ENCODE data around the gene RDH5. TPM values are rescaled to one million over a fixed set of nuclear protein-coding genes. Genes with fewer than 3 reads are reported as not detected.

Gene RDH5
- polyA plus RNA-seq, 1 donor from 2014 or later, result 3.4 TPM

DNA sequence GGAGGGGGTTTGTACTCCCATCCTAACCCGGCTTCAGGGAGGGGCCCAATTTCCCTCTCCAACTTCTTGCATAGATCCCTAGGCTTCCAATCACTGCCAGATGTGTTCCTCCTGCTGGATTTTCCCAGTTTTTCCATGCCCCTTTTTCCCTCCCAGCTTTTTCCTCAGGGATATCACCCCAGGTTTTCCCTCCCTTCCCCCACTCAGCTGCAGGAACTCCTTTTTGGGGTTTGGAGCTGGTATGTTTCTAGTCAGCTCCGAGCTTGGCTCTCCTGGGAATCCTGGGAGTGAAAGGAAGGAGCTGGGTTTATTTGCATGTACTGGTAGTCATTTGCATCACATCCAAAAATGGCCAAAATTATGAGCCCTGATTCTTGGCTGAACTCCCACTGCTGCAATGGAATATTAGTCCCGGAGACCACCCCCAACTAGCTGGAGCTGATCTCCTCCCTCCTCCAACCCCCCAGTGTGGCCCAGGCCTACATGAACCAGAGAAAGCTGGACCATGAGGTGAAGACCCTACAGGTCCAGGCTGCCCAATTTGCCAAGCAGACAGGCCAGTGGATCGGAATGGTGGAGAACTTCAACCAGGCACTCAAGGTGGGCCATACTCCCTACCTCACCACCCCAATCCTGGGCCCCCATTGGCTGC, 1.4 kb upstream of the RDH5 start:
- Histone ChIP-seq H3K9ac (ENCODE audit: low read length) (no peak overlapping the region), H3K27ac (ENCODE audit: low read length) (no peak overlapping the region), H3K4me2 (ENCODE audit: low read length) (no peak overlapping the region), H3K36me3 (ENCODE audit: insufficient read depth, low read length) (no peaks in the 10 kb centered on the region), H3K4me3 (ENCODE audit: low read length) (no peak overlapping the region), H3K27me3 (ENCODE audit: insufficient read depth, low read depth, low read length) (no peaks in the 10 kb centered on the region), H3K79me2 (replicated peaks; ENCODE audit: insufficient read depth, low read length) (peaks cover 7% of the 10 kb centered on the region), H3F3A (ENCODE audit: insufficient read depth, low read length, poor library complexity, severe bottlenecking) (no peaks in the 10 kb centered on the region), H2AFZ (ENCODE audit: low read depth, low read length) (no peak overlapping the region), H3K9me3 (ENCODE audit: low read length) (no peaks in the 10 kb centered on the region), H4K20me1 (ENCODE audit: insufficient read depth) (no peaks in the 10 kb centered on the region), H3K9me2 (ENCODE audit: insufficient read depth, low read length) (no peaks in the 10 kb centered on the region)
- TF ChIP-seq MXI1 (conservative IDR thresholded peaks at IDR 0.05; ENCODE audit: poor library complexity, severe bottlenecking), result no peak
- TF ChIP-seq, protein P1, sequence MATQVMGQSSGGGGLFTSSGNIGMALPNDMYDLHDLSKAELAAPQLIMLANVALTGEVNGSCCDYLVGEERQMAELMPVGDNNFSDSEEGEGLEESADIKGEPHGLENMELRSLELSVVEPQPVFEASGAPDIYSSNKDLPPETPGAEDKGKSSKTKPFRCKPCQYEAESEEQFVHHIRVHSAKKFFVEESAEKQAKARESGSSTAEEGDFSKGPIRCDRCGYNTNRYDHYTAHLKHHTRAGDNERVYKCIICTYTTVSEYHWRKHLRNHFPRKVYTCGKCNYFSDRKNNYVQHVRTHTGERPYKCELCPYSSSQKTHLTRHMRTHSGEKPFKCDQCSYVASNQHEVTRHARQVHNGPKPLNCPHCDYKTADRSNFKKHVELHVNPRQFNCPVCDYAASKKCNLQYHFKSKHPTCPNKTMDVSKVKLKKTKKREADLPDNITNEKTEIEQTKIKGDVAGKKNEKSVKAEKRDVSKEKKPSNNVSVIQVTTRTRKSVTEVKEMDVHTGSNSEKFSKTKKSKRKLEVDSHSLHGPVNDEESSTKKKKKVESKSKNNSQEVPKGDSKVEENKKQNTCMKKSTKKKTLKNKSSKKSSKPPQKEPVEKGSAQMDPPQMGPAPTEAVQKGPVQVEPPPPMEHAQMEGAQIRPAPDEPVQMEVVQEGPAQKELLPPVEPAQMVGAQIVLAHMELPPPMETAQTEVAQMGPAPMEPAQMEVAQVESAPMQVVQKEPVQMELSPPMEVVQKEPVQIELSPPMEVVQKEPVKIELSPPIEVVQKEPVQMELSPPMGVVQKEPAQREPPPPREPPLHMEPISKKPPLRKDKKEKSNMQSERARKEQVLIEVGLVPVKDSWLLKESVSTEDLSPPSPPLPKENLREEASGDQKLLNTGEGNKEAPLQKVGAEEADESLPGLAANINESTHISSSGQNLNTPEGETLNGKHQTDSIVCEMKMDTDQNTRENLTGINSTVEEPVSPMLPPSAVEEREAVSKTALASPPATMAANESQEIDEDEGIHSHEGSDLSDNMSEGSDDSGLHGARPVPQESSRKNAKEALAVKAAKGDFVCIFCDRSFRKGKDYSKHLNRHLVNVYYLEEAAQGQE (IDR thresholded peaks at IDR 0.05; ENCODE audit: borderline replicate concordance), result no peak
- TF ChIP-seq SMC3 (conservative IDR thresholded peaks at IDR 0.05; ENCODE audit: poor library complexity), result no peak
- TF ChIP-seq, protein P2, sequence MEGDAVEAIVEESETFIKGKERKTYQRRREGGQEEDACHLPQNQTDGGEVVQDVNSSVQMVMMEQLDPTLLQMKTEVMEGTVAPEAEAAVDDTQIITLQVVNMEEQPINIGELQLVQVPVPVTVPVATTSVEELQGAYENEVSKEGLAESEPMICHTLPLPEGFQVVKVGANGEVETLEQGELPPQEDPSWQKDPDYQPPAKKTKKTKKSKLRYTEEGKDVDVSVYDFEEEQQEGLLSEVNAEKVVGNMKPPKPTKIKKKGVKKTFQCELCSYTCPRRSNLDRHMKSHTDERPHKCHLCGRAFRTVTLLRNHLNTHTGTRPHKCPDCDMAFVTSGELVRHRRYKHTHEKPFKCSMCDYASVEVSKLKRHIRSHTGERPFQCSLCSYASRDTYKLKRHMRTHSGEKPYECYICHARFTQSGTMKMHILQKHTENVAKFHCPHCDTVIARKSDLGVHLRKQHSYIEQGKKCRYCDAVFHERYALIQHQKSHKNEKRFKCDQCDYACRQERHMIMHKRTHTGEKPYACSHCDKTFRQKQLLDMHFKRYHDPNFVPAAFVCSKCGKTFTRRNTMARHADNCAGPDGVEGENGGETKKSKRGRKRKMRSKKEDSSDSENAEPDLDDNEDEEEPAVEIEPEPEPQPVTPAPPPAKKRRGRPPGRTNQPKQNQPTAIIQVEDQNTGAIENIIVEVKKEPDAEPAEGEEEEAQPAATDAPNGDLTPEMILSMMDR (IDR thresholded peaks at IDR 0.05; ENCODE audit: poor library complexity, severe bottlenecking), result no peak
- no peak for TF ChIP-seq POLR2AphosphoS5 (IDR thresholded peaks at IDR 0.05)
- no peak for TF ChIP-seq RAD21 (conservative IDR thresholded peaks at IDR 0.05)
- no peak for TF ChIP-seq EP300 (conservative IDR thresholded peaks at IDR 0.05; ENCODE audit: poor library complexity, severe bottlenecking)
- no peak for TF ChIP-seq TAF1 (IDR thresholded peaks at IDR 0.05; ENCODE audit: low read depth)
- no peak for TF ChIP-seq EZH2 (IDR thresholded peaks at IDR 0.05; ENCODE audit: borderline replicate concordance, insufficient read depth, low read length, poor library complexity, severe bottlenecking)

DNA sequence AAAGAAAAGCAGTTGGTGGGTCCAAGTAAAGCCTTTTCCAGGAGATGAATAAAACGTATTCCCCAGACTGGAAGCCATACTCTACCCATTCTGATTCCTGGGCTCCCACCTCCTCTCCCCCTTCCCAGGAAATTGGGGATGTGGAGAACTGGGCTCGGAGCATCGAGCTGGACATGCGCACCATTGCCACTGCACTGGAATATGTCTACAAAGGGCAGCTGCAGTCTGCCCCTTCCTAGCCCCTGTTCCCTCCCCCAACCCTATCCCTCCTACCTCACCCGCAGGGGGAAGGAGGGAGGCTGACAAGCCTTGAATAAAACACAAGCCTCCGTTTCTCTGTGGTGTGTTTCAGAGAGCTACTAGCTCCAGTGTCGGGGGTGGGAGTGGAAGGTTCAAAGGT, 822 bp upstream of the RDH5 start:
- peaks cover 7% of the 10 kb centered on the region for H3K79me2 ChIP-seq (replicated peaks; ENCODE audit: insufficient read depth, low read length)
- no peak overlapping the region for H3K4me2 ChIP-seq (ENCODE audit: low read length)
- H3K27ac ChIP-seq (ENCODE audit: low read length), result no peak overlapping the region

More for the DNA sequence above, 822 bp upstream of the RDH5 start:
- H3K27me3 ChIP-seq (ENCODE audit: insufficient read depth, low read depth, low read length), result no peaks in the 10 kb centered on the region
- H3K9me2 ChIP-seq (ENCODE audit: insufficient read depth, low read length), result no peaks in the 10 kb centered on the region
- no peaks in the 10 kb centered on the region for H3K36me3 ChIP-seq (ENCODE audit: insufficient read depth, low read length)
- no peak overlapping the region for H3K4me3 ChIP-seq (ENCODE audit: low read length)
- no peak overlapping the region for H2AFZ ChIP-seq (ENCODE audit: low read depth, low read length)
- no peaks in the 10 kb centered on the region for H4K20me1 ChIP-seq (ENCODE audit: insufficient read depth)
- H3K9me3 ChIP-seq (ENCODE audit: low read length), result no peaks in the 10 kb centered on the region
- H3K9ac ChIP-seq (ENCODE audit: low read length), result no peak overlapping the region
- H3F3A ChIP-seq (ENCODE audit: insufficient read depth, low read length, poor library complexity, severe bottlenecking), result no peaks in the 10 kb centered on the region
- no peak for TF ChIP-seq EZH2 (IDR thresholded peaks at IDR 0.05; ENCODE audit: borderline replicate concordance, insufficient read depth, low read length, poor library complexity, severe bottlenecking)
- TF ChIP-seq, protein P1 (IDR thresholded peaks at IDR 0.05; ENCODE audit: borderline replicate concordance), result no peak
- TF ChIP-seq RAD21 (conservative IDR thresholded peaks at IDR 0.05), result no peak
- TF ChIP-seq TAF1 (IDR thresholded peaks at IDR 0.05; ENCODE audit: low read depth), result no peak
- no peak for TF ChIP-seq SMC3 (conservative IDR thresholded peaks at IDR 0.05; ENCODE audit: poor library complexity)
- no peak for TF ChIP-seq EP300 (conservative IDR thresholded peaks at IDR 0.05; ENCODE audit: poor library complexity, severe bottlenecking)
- TF ChIP-seq, protein P2 (IDR thresholded peaks at IDR 0.05; ENCODE audit: poor library complexity, severe bottlenecking), result no peak
- TF ChIP-seq MXI1 (conservative IDR thresholded peaks at IDR 0.05; ENCODE audit: poor library complexity, severe bottlenecking), result no peak
- no peak for TF ChIP-seq POLR2AphosphoS5 (IDR thresholded peaks at IDR 0.05)

All from neural cell (in vitro differentiated cells).